ENCODE measurements around the gene SAP30L.

SAP30L gene

GRCh38 chr5:154501566-154501965 is 55.8 kb downstream of the SAP30L start:
- no peak for TF ChIP-seq TCF12 (IDR thresholded peaks at IDR 0.05; ENCODE audit: low read depth)
- TF ChIP-seq TAF1 (IDR thresholded peaks at IDR 0.05; ENCODE audit: low read depth): no peak
- TF ChIP-seq YY1 (IDR thresholded peaks at IDR 0.05; ENCODE audit: low read depth): no peak
- TF ChIP-seq ZBTB7A (IDR thresholded peaks at IDR 0.05; ENCODE audit: low read depth): no peak
- TF ChIP-seq CREB1 (IDR thresholded peaks at IDR 0.05; ENCODE audit: low read depth): no peak
- no peak for TF ChIP-seq EP300 (IDR thresholded peaks at IDR 0.05; ENCODE audit: borderline replicate concordance)
- TF ChIP-seq NFIC (IDR thresholded peaks at IDR 0.05): no peak
- TF ChIP-seq REST (IDR thresholded peaks at IDR 0.05; ENCODE audit: low read depth): no peak
- no peak for TF ChIP-seq EGR1 (IDR thresholded peaks at IDR 0.05)
- no peak for TF ChIP-seq TEAD4 (IDR thresholded peaks at IDR 0.05)
- TF ChIP-seq MAX (IDR thresholded peaks at IDR 0.05): no peak
- TF ChIP-seq USF1 (IDR thresholded peaks at IDR 0.05): no peak
- no peak for TF ChIP-seq FOXM1 (IDR thresholded peaks at IDR 0.05; ENCODE audit: borderline replicate concordance, low read depth)
- TF ChIP-seq RAD21 (IDR thresholded peaks at IDR 0.05; ENCODE audit: low read depth): no peak
- no peak for TF ChIP-seq CEBPB (IDR thresholded peaks at IDR 0.05)

- TF ChIP-seq TCF12 (IDR thresholded peaks at IDR 0.05; ENCODE audit: low read depth) (no peak), CREB1 (IDR thresholded peaks at IDR 0.05; ENCODE audit: low read depth) (no peak), YY1 (IDR thresholded peaks at IDR 0.05; ENCODE audit: low read depth) (no peak), NFIC (IDR thresholded peaks at IDR 0.05) (no peak), CEBPB (IDR thresholded peaks at IDR 0.05) (no peak), RAD21 (IDR thresholded peaks at IDR 0.05; ENCODE audit: low read depth) (no peak), TAF1 (IDR thresholded peaks at IDR 0.05; ENCODE audit: low read depth) (no peak), MAX (IDR thresholded peaks at IDR 0.05) (no peak)
Observed at GRCh38 chr5:154502180-154502579, 56.4 kb downstream of the SAP30L start.

GRCh38 chr5:154503698-154504039 is 57.9 kb downstream of the SAP30L start:
- TF ChIP-seq CREB1 (IDR thresholded peaks at IDR 0.05; ENCODE audit: low read depth): no peak
- no peak for TF ChIP-seq YY1 (IDR thresholded peaks at IDR 0.05; ENCODE audit: low read depth)

GRCh38 chr5:154505567-154505966 is 59.8 kb downstream of the SAP30L start:
- TF ChIP-seq EP300 (IDR thresholded peaks at IDR 0.05; ENCODE audit: borderline replicate concordance) (no peak), REST (IDR thresholded peaks at IDR 0.05; ENCODE audit: low read depth) (no peak), TCF12 (IDR thresholded peaks at IDR 0.05; ENCODE audit: low read depth) (no peak), MAX (IDR thresholded peaks at IDR 0.05) (no peak), RAD21 (IDR thresholded peaks at IDR 0.05; ENCODE audit: low read depth) (no peak), YY1 (IDR thresholded peaks at IDR 0.05; ENCODE audit: low read depth) (no peak), USF1 (IDR thresholded peaks at IDR 0.05) (no peak), NFIC (IDR thresholded peaks at IDR 0.05) (no peak)

- no peak for TF ChIP-seq TAF1 (IDR thresholded peaks at IDR 0.05; ENCODE audit: low read depth)
- no peak for TF ChIP-seq CEBPB (IDR thresholded peaks at IDR 0.05)
Observed at GRCh38 chr5:154506049-154506715, 60.4 kb downstream of the SAP30L start.

- no peak for TF ChIP-seq EGR1 (IDR thresholded peaks at IDR 0.05)
- TF ChIP-seq ZBTB7A (IDR thresholded peaks at IDR 0.05; ENCODE audit: low read depth): no peak
- TF ChIP-seq CEBPB (IDR thresholded peaks at IDR 0.05): no peak
- no peak for TF ChIP-seq NFIC (IDR thresholded peaks at IDR 0.05)
- TF ChIP-seq USF1 (IDR thresholded peaks at IDR 0.05): no peak
- no peak for TF ChIP-seq CREB1 (IDR thresholded peaks at IDR 0.05; ENCODE audit: low read depth)
- TF ChIP-seq FOXM1 (IDR thresholded peaks at IDR 0.05; ENCODE audit: borderline replicate concordance, low read depth): no peak
- no peak for TF ChIP-seq EP300 (IDR thresholded peaks at IDR 0.05; ENCODE audit: borderline replicate concordance)
- no peak for TF ChIP-seq TEAD4 (IDR thresholded peaks at IDR 0.05)
- TF ChIP-seq YY1 (IDR thresholded peaks at IDR 0.05; ENCODE audit: low read depth): no peak
- TF ChIP-seq REST (IDR thresholded peaks at IDR 0.05; ENCODE audit: low read depth): no peak
- TF ChIP-seq RAD21 (IDR thresholded peaks at IDR 0.05; ENCODE audit: low read depth): no peak
- TF ChIP-seq TCF12 (IDR thresholded peaks at IDR 0.05; ENCODE audit: low read depth): no peak
- no peak for TF ChIP-seq TAF1 (IDR thresholded peaks at IDR 0.05; ENCODE audit: low read depth)
- TF ChIP-seq MAX (IDR thresholded peaks at IDR 0.05): no peak
Observed at GRCh38 chr5:154506716-154507080, 60.9 kb downstream of the SAP30L start.

Measured in Ishikawa (cell line).